ENCODE data around the gene PDGFRA.

- no peak for TF ChIP-seq CTCF (IDR thresholded peaks at IDR 0.05)
- TF ChIP-seq POLR2A (IDR thresholded peaks at IDR 0.05), result no peak
These were observed 3.3 kb upstream of the PDGFRA start for GRCh38 chr4:54225598-54226403.
